ENCODE measurements around the gene ARG2.

DNA sequence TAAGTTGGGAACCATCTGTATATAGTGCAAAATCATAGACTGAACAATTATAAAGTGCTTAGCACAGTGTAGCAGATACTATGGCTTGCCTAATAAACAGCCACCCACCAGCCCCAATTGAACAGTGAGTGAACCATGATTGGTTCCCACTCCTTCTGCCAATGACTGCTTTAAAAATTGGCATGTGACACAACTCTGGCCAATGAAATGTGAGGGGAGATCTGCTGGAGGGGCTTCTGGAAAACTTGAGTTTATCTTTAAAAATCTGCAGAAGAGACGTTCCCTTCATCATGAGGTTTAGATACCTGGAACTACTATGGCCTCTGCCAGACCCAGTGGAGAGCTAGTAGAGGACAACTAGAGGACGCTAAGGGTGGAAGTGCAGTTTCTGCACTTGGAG lies 24.3 kb upstream of the ARG2 start:
- TF ChIP-seq CTCF (IDR thresholded peaks at IDR 0.05) (no peak), POLR2A (IDR thresholded peaks at IDR 0.05) (no peak)

Data from uterus (tissue), 2 donors.